Transverse colon (tissue), 4 donors: Measurements from ENCODE around the gene LAMB4. TPM values are rescaled to one million over a fixed set of nuclear protein-coding genes. Genes with fewer than 3 reads are reported as not detected.

ENCODE experiments used
- DNase-seq: peaks from one replicate; pipeline ENCODE4 v3.0.0-alpha.2; 2019
- H3K27ac ChIP-seq, 4 donors: fragments of 200-600 bp; sonication (generic); 2 replicates each; pipeline ENCODE4 v1.5.1; 2016 to 2018; ENCODE audit warnings: inconsistent platforms in 4 of 4
- H3K27me3 ChIP-seq: fragments of 200-600 bp; sonication (generic); 2 replicates; pipeline ENCODE4 v1.5.1; 2017; ENCODE audit warnings: inconsistent platforms
- H3K36me3 ChIP-seq, 4 donors: fragments of 200-600 bp; sonication (generic); 2 replicates each; pipeline ENCODE4 v1.5.1; 2017 to 2019; ENCODE audit warnings: inconsistent platforms in 4 of 4
- H3K4me1 ChIP-seq, 4 donors: fragments of 200-600 bp; sonication (generic); 2 replicates each; pipeline ENCODE4 v1.5.1; 2017 to 2020; ENCODE audit warnings: inconsistent platforms in 4 of 4
- H3K4me3 ChIP-seq, 4 donors: fragments of 200-600 bp; sonication (generic); 1 replicate in 1 of 4; 2 replicates in 3 of 4; pipeline versions ENCODE4 v1.5.1 to v1.6.1; 2017 to 2019; ENCODE audit warnings: inconsistent platforms in 4 of 4
- H3K9me3 ChIP-seq, 2 donors: fragments of 200-600 bp; sonication (generic); 2 replicates each; pipeline ENCODE4 v1.5.1; 2017 to 2019; ENCODE audit warnings: inconsistent platforms in 2 of 2
- EP300 ChIP-seq: sonication (generic); formaldehyde crosslinking; IDR thresholded peaks from one replicate; pipeline ENCODE4 v1.6.1; 2017; ENCODE audit warnings: antibody characterized with exemption, low read depth
- POLR2A ChIP-seq: fragments of 450-650 bp; IDR thresholded peaks from one replicate; pipeline ENCODE4 v1.6.1; 2016; ENCODE audit warnings: antibody characterized with exemption, mild to moderate bottlenecking, moderate library complexity
- POLR2AphosphoS5 ChIP-seq, 3 donors: sonication (generic); formaldehyde crosslinking; IDR thresholded peaks; one replicate each; pipeline ENCODE4 v1.6.1; 2016; ENCODE audit warnings: antibody characterized with exemption in 3 of 3
- WGBS, 2 donors: methylation state at CpG; one replicate each; pipeline ENCODE4 v1.1.5; 2018; ENCODE audit warnings: low coverage in 1 of 2; 5-methylcytosine and 5-hydroxymethylcytosine counted together
- in situ Hi-C, 4 donors: fragments of 200-750 bp; cut with MboI; loops; one replicate each; pipeline versions ENCODE4 v1.15.0 to v1.15.1; 2017; ENCODE audit warnings: low sequenced_read_pairs in 3 of 4, low pct_ligation_motif_present in 1 of 4, low pct_unique_long_range_greater_than_20kb in 1 of 4
- intact Hi-C: fragments of 100-400 bp; cut with DNase I; formaldehyde crosslinking; loops from one replicate; pipeline ENCODE4 v1.15.1; 2023; ENCODE audit warnings: low total_unique reads
- total RNA-seq, 4 donors: library from RNA; depleted of rRNA; stranded (reverse); fragments of >200 nt; gene quantifications; one replicate each; pipeline ENCODE4 v1.1.0, GENCODE V29; 2016
- TF ChIP-seq, protein P1 (sequence below), 5 experiments: fragments of 200-600 bp in 3 of 5; fragments of 450-650 bp in 2 of 5; sonication (generic) in 3 of 5; IDR thresholded peaks; 1 replicate in 2 of 5; 2 replicates in 3 of 5; pipeline ENCODE4 v1.5.1; 2016 to 2017; ENCODE audit warnings: antibody characterized with exemption in 5 of 5, inconsistent platforms in 3 of 5, mild to moderate bottlenecking in 2 of 5, moderate library complexity in 1 of 5

LAMB4 gene
- total RNA-seq, 4 donors from 2014 or later = not detected

DNA sequence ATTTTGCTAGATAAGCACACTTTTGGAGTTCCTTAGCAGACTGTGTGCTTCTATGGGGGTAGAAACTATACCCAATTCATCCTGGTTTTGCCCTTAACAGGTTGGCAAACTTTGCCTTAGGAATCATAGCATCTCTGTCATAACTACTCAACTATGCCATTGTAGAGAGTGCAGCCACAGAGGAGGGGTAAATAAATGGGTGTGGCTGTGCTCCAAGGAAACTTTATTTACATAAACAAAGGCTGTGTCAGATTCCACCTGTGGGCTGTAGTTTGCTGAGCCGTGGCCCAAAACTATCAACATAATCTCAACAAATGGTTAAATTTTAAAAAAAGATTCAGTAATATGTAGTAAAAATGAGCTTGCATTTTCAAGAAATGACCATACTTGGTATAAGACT lies 75.6 kb downstream of the LAMB4 start:
- Histone ChIP-seq H3K27me3 (no peaks in the 10 kb centered on the region), H3K36me3 (no peaks in the 10 kb centered on the region), H3K9me3 (no peaks in the 10 kb centered on the region), H3K27ac (no peak overlapping the region), H3K4me1 (peaks cover 0 to 4% (median 0%) of the 10 kb centered on the region in 4 donors), H3K4me3 (no peak overlapping the region)
- in situ Hi-C loops (no loop called here), intact Hi-C loops (no loop called here)
- 42 to 45% methylated on average over 1 of the region's 1 CpG for WGBS, 2 donors
- DNase-seq = no peak
- TF ChIP-seq, protein P1, sequence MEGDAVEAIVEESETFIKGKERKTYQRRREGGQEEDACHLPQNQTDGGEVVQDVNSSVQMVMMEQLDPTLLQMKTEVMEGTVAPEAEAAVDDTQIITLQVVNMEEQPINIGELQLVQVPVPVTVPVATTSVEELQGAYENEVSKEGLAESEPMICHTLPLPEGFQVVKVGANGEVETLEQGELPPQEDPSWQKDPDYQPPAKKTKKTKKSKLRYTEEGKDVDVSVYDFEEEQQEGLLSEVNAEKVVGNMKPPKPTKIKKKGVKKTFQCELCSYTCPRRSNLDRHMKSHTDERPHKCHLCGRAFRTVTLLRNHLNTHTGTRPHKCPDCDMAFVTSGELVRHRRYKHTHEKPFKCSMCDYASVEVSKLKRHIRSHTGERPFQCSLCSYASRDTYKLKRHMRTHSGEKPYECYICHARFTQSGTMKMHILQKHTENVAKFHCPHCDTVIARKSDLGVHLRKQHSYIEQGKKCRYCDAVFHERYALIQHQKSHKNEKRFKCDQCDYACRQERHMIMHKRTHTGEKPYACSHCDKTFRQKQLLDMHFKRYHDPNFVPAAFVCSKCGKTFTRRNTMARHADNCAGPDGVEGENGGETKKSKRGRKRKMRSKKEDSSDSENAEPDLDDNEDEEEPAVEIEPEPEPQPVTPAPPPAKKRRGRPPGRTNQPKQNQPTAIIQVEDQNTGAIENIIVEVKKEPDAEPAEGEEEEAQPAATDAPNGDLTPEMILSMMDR (IDR thresholded peaks at IDR 0.05) = no peak
- TF ChIP-seq EP300 (no peak), POLR2A (no peak), POLR2AphosphoS5 (IDR thresholded peaks at IDR 0.05) (no peak)

DNA sequence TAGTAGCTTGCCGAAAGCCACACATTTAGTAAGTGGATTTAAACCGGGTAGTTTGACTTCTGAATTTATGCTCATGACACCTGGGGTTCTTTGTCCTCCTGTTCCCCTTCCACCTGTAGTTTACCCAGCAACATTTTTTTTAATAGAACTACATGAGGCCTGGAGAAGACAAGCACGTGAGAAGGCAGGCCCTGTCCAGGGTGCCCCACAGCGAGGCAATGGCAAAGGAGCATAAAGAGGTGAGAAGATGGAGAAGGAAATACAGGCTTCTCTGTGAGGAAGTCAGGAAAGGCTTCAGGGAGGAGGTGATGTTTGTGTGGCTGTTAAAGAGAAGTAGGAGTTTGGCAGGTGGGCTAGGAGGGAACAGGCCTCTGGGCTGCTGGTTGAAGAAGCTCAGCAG lies 76.9 kb downstream of the LAMB4 start:
- peaks cover 0 to 4% (median 0%) of the 10 kb centered on the region in 4 donors for H3K4me1 ChIP-seq
- 84 to 95% methylated on average over 3 to 4 of the region's 4 CpGs for WGBS, 2 donors
- in situ Hi-C loops = no loop called here
- TF ChIP-seq POLR2AphosphoS5 (IDR thresholded peaks at IDR 0.05) (no peak), EP300 (no peak), POLR2A (no peak)
- TF ChIP-seq, protein P1 (IDR thresholded peaks at IDR 0.05) = no peak
- no peaks in the 10 kb centered on the region for H3K36me3 ChIP-seq
- intact Hi-C loops = no loop called here
- no peak overlapping the region for H3K27ac ChIP-seq
- no peak overlapping the region for H3K4me3 ChIP-seq
- no peak for DNase-seq
- no peaks in the 10 kb centered on the region for H3K9me3 ChIP-seq
- H3K27me3 ChIP-seq = no peaks in the 10 kb centered on the region

DNA sequence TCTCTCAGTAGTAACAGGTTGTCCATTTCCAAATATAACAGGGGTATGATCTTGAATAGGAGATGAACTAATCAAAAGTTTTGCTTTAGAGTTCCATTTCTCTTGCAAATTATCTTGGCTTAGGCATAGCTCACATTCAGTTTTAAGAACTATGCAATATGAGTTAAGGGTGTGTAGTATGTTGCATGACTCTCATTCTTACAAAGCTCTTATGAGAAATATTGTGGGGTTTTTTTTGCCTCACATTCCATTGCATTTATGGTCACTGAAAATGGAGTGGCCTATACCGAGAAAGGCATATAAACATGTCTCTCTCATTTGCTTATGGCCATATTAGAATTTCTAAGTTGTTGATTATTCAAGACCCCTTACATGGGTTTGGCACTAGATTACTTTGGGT lies 78.7 kb downstream of the LAMB4 start:
- no peaks in the 10 kb centered on the region for H3K9me3 ChIP-seq
- no peak overlapping the region for H3K27ac ChIP-seq
- H3K36me3 ChIP-seq = no peaks in the 10 kb centered on the region
- peaks cover 0 to 4% (median 0%) of the 10 kb centered on the region in 4 donors for H3K4me1 ChIP-seq
- TF ChIP-seq, protein P1 (IDR thresholded peaks at IDR 0.05) = no peak
- TF ChIP-seq POLR2A = no peak
- TF ChIP-seq EP300 = no peak
- TF ChIP-seq POLR2AphosphoS5 (IDR thresholded peaks at IDR 0.05) = no peak
- in situ Hi-C loops (no loop called here), intact Hi-C loops (no loop called here)
- no peak for DNase-seq
- 64 to 82% methylated on average over 1 of the region's 1 CpG for WGBS, 2 donors
- H3K4me3 ChIP-seq = no peak overlapping the region
- H3K27me3 ChIP-seq = no peaks in the 10 kb centered on the region

DNA sequence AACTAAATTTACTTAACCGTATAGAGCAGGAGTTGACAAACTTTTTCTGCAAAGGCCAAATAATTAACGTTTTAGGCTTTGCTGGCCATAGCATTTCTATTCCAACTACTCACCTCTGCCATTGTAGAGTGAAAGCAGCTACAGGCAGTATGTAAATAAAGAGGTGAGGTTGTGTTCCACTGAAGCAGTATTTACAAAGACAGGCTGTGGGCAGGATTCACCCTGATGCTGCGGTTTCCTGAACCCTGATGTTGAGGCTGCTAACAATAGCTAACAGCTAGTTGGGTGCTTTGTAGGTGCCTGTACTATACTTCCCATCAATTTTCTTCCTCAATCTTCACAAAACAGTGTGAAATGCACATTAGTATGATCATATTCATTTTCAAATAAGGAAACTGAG lies 80.2 kb downstream of the LAMB4 start:
- no peak for DNase-seq
- intact Hi-C loops = no loop called here
- Histone ChIP-seq H3K27ac (no peak overlapping the region), H3K9me3 (no peaks in the 10 kb centered on the region), H3K4me1 (peaks cover 0 to 4% (median 0%) of the 10 kb centered on the region in 4 donors), H3K27me3 (no peaks in the 10 kb centered on the region), H3K4me3 (no peak overlapping the region), H3K36me3 (no peaks in the 10 kb centered on the region)
- TF ChIP-seq POLR2A (no peak), EP300 (no peak), POLR2AphosphoS5 (IDR thresholded peaks at IDR 0.05) (no peak)
- TF ChIP-seq, protein P1 (IDR thresholded peaks at IDR 0.05) = no peak
- in situ Hi-C loops = no loop called here
- WGBS, 2 donors = 81 to 83% methylated on average over 3 of the region's 3 CpGs
